NAMALWA (cell line): Measurements from ENCODE around the gene TTC28.

Source experiments
- DNase-seq: peaks from one replicate; pipeline ENCODE4 v3.0.0-alpha.2; 2015; ENCODE audit warnings: low spot score

The TTC28 gene

DNA sequence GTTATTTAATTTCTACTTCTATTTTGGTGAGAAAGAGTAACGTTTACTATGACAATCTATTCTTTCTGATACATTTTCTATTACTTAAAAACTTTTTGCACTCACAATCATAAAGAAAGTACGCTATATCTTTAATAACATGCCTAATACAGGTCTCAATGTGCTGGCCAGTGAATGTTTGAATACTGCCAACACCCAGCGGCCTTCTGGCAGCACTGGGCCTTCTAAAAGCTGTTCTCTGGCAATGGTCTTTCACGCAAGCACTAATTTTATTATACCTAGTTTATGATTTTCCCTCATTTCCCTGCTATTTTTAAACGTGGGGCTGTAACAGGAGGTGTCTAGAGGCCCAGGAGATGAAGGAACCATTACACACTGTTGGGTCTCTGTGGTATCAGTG lies 410.8 kb downstream of the TTC28 start:
- DNase-seq: no peak

DNA sequence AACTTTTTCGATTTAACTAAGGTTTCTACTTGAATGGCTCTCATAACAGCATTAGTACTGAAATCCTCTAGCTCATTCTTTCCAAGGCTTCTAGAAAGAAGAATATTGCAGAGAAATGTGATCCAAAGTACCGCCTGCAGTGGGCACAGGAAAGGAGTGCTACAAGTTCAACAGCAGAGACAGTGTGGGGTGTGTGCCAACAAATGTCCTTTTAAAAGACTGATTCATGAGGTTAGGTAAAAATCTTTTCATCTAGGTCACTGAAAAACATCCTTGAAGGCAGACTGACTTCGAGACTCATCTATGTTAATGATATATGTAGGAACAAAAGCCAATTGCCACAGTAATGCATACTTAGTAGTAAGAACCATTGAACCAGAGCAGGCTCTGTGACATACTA lies 411.5 kb downstream of the TTC28 start:
- DNase-seq: no peak

DNA sequence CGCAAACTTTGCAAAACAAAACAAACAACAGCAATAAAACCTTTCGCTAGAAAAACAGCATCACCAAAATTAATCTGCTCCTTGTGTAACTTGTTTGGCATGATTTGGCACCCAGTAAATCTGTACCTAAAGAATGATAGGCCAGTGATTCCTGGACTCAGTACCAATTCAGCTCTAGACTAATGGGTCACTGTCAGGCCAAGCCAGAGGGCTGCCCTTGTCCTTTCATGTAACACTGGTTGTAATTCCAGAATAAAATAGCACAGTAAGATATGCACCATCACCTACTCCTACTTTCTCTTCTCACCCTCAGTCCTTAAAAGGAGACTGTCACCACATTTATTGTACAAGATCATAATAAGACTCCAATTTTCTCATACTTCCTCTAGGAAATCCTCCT lies 419.0 kb downstream of the TTC28 start:
- no peak for DNase-seq

DNA sequence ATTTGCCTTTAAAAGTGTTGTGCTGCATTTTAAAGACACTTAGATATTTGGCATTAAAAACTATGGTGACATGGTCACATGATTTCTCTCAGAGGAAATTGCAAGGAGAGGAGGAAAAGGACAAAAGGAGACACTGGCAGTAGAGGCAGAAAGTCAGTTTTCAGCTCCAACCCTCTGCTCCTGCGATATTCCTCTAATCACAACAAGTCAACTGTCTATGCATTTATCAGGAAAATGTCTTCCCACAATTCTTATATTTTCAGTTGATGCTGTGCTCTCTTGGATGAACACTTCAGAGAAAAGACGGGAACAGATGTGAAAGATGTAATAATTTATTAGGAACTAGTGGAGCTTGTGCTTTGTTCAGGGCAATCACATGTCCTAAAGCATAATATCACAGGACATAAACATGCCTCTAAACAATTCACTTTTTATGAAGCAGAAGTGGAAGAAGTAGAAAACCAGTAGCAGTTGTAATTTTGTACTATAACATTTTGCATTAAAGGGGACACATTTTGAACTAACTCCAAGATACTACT lies 419.8 kb downstream of the TTC28 start:
- no peak for DNase-seq

DNA sequence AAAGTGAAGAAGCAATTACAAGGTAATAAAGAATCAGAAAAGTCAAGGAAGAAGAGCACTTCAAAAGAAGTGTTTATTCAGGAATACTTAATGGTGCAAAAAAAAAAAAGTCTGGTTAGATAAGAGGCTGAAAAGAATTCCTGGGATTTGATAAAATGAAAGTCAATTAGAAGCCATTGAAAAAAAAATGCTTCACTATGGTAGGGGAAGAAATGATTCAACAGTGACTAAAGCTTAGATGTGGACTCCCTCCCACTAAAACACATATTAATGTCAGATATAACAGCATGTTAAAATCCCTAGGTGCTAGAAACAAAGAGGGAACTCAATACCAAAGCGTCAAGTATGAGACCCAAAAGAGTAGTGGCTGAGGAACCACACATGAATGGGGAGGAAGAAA lies 425.2 kb downstream of the TTC28 start:
- no peak for DNase-seq

DNA sequence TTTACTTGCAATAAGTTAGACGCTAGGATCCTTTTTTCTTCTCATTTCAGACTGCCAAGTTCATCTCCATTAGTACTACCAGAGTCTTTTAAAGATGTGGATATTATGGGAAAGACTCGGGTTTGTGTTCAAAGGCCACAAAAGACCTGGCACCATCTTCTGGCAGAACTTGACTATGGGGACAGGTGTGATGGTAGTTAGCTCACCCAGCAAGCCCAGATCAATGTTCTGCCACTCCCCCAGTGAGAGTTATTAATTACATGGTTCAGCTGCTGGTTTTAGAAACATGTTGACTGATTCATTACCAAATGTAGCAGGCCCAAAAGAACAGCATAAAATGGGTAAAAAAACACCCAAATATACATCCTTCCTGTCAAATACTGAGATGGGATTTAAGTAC lies 427.1 kb downstream of the TTC28 start:
- no peak for DNase-seq

DNA sequence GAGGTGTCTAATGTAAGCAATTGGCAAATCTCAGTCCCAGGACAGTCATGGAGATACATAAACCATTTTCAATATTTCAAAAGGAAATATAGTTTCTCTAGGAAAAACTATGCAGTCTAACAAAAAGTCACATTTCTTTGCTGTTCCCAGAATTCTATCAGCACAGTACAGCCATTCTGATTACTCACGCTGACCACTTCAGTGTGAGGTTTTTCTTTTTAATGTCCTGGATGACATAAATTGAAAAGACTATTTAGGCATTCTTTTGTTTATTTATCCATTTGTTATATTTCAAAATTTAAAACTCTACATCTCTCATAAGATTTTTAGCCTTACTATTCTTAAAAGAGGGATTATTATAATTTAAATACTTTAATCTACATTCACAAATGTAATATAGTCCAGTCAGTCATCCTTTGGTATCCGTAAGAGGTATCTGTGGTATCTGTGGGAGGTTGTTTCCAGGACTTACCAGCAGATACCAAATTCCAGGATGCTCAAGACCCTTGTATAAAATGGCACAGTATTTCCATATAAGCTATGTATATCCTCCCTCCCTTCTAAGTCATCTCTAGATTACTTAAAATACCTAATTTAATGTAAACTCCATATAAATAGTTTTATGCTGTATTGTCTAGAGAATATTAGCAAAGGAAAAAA lies 429.5 kb downstream of the TTC28 start:
- DNase-seq: no peak

DNA sequence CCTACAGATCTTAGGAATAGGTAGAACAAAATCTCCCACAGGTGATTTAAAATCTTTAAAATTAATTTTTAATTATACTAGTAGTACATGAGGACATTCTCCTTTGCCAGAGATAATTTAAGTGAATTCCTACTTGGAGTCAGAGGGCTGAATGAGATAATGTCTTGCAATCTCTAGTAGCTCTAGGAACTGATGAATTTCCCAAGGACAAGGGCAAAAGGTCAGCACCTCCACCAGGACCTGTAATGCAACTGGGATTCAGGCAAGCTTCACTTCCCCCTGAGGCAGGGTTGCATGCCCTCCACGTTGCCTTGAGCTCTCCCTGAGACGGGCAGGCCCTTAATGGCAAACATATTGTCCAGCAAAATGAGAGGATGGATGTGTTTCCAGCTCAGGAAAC lies 430.2 kb downstream of the TTC28 start:
- DNase-seq: no peak

DNA sequence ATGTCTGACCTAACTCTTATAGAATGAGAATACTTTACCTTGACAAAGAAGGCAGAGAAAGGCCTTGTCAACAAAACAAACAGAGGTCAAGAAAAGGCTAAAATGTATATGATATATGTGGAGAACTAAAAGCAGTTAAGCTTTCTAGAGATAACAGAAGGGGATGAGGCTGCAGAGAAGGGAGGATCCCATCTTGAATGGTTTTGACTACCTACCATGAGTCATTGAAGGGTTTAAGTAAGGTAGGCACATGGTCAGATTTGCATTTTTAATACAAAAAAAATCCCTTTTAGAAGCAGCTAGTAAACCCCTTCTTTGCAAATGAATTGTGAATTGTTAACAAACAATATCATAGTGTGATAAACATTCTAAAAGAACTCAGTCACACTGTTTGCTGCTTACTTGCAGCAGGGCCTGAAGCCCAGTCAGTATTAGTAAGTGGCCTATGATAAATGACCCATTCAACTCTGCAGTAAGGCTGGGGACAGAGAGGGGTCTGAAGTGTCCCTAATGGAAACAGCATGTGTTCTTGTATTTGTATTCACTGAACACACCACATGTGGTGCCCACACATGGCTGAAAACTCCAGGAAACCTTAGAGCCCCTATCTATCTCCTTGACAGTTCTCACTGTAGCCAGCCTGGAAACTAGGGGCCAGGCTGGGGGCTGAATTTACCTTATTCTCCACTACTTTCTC lies 431.8 kb downstream of the TTC28 start:
- DNase-seq: no peak

DNA sequence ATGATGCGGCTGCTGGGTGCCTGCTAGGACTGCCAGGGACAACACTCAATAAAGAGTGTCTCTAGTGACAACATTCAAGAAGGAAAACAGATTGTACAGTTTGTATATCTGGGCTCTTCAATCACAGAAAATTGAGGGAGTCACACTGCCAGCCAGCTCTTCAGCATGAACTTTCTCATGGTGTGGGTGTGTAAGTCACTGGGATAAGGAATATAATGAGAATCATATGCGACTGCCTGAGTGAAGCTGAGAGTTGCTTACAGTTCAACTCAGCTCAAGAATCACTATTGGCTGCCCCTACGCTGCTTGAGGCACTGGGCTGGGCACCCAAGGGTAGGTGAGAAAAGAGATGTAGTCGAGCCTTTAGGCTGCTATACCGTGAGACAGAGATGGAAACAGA lies 432.5 kb downstream of the TTC28 start:
- no peak for DNase-seq

DNA sequence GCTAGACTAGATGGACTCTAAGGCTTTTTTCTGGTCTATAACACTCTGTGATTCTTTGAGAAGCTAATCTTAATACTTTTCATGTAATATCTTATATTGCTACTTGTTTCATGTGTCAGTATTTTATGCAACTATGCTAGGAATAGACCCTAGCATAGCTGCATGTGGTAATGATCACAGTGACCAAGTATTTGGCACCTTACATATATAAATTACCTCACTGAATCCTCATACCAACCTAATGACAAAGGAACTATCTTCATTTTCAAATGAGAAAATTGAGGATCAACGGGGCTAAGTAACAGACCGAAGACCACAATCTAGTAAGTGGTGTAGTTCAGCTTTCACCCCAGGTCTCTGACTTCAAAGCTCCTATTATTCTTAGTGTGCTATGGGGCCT lies 433.2 kb downstream of the TTC28 start:
- DNase-seq: no peak

DNA sequence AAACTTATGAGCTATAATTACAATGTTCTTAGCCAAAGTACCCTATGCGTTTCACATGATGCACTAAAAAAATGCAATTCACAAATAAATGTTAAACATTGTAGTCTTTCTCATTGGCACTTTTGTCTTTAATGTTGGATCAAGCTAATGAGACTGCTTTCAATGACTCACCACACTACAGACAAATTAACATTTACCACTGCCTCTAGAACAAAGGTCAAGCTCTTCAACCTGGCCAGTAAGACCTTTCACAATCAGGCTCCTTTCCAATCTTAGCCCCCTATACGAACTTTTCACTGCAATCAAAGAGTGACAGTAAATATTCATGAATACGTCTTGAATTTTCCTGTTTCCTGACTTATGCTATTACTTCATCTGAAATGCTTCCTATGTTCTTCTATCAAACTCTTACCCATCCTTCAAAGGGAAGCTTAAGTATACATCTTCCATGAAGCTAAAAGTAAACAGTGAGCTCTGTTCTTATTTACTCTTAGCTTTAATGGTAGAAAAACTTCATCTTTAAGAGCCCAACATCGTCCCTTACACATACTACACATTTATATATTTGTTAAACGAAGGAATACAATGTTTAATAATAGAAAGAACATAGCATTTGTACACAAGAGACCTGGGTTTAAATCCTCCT lies 433.9 kb downstream of the TTC28 start:
- DNase-seq: no peak

DNA sequence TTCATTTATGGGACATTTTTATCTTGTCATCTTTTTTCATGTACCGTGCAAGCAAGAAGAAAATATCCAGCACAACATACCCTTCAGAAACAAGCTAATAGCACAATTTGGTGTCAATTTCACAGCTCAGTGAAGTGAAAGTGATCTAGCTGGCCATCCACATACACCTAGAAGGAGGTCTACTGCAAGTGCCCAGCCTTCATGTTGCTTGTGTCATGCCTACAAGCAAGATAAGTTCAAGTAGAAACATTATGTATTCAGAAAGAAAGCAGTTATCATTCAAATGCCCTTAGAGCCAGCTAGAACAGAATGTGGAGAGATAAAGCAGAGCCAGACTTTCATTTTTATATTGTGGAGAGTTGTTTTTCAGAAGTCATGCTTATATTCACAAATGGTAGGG lies 434.9 kb downstream of the TTC28 start:
- no peak for DNase-seq

DNA sequence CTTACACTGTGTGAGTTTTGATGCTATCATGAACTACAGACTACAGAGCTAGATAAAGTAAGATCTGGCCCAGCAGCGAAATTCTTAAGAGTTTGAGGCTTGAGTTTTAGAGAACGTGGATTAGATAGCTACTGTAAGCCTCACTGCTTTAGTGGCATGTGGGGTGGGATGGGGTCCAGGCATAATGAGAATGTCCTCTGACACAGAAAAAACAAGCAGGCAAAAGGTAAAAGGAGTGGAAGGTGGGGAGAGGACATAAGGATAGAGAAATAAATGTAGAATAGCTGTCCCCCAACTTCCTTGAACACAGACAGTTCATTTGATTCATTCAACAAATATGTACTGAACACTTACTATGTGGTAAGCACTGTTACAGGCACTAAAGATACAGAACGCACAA lies 436.1 kb downstream of the TTC28 start:
- no peak for DNase-seq

DNA sequence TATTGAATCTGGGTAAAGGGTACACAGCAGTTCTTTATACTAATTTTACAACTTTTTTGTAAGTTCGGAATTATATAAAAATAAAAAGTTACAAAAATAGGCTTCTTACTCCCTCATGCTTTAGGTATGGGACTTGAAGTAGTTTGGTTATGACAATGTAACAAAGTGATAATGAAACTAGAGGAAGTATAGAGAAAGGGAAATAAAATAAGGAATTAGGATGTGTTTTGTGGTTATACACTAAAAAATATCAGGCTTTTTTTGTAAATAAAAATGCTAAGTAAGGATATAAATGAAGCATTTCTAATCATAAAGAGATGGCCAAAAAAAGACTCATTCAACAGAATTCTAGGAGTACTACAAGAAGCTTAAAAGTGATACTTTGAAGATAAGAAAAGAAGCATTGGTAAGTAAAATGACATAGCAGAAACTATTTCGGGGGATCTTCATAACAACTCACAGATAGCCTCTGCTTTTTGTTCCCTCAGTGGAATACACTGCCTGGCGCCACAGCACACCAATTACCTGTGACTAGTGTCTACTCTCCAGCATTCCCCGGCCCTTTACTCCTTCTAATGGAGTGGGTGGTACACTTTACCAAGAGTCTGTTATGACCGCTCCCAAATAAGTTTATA lies 437.9 kb downstream of the TTC28 start:
- no peak for DNase-seq

DNA sequence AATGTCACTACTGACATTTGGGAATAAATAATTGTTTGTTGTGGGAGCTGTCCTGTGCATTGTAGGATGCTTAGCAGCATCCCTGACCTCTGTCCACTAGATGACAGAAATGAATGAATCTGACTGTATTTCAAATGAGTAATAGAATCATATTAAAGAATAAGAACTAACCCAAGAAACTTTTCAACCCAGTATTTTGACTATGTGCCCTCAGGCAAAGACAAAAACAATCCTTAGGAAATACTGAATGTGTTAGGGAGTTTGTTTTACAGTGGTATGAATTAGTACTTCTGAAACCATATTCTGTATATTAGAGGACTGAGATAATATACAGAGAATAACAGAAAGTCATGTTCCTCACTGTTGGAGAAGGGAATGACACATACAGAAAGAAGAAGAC lies 439.7 kb downstream of the TTC28 start:
- DNase-seq: no peak

DNA sequence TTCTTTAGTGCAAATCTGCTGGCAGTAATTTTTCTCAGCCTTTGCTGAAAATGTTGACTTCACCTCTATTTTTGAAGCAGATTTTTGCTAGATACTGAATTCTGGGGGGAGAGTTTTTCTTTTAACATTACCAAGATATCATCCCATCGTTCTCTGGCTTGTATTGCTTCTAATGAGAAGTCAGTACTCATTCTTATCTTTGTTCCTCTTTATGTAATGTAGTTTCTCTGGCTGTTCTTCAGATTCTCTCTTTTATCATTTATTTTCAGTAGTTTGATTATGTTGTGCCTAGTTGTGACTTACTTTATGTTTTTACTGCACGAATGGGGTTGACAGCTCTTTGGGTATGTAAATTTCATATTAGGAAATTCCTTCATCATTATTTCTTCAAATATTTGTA lies 441.9 kb downstream of the TTC28 start:
- DNase-seq: no peak

DNA sequence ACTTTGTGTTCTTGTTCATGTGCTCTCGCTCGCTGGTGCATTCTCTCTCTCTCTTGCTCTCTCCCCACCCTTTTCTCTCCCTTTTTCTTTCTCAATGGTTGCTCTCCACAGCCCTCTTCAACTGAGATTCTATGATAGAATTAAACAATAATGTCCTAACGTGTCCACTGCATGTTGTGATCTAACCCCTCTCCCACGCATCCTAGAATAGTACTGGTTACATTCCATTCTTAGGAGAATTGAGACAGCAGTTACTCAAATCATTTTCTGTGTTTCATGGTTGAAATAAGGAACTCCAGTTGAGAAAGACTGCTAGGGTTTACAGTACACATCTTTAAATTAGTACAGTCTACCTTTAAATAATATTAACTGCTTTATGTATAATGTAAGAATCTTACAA lies 442.5 kb downstream of the TTC28 start:
- DNase-seq: no peak

DNA sequence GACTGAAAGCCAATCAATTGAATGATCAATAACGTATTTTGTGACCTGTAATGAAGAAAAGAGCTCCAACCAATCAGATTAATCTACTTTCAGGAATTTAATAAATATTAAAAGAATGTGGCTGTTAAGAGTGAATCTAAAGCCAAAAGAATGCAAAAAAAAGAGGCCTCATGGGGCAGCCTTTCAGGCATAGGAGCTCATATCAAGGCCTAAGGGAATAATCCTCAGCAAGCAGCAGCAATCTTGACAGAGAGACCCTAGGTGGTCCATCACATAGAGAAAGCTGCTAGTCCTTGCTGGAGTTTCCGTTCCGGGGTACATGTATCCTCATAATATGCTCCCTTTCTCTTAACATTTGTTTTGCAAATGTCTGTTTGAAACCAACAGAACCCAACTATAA lies 447.4 kb downstream of the TTC28 start:
- DNase-seq: no peak

DNA sequence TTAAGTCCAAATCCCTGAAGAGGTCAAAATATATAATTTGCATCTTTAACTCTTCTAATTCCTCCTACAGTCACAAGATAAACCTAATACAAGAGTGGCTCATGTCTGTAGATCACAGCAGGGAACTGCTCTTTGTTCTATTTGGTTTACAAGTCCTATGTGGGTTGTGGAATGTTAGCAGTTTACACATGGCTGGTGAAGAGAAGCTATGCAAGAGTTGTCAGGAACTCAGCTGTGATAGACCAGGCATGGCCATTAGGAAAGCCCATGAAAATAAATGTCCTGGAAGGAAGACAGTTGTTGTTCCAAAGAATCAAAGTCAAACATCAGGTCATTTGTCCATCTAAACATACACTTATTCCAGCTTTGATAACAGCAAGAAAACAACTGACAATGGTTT lies 448.2 kb downstream of the TTC28 start:
- no peak for DNase-seq

DNA sequence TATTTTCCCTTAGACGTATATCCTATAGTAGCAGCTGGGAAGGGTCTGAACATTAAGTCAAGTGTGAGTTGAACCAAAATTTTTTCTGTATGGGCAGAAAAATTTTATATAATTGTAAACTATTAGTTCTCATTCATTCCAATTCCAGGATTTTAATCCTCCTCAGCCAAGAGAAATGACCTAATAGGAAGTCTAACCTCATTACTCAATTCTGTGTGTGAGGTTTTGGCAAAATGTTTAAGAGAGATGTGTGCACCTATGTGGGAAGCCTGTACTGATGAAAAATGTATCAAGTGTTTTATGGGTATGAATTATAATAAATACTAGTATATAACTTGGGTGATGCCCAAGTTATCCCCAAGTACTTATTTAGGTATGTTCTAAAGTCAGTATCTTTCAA lies 449.0 kb downstream of the TTC28 start:
- no peak for DNase-seq

DNA sequence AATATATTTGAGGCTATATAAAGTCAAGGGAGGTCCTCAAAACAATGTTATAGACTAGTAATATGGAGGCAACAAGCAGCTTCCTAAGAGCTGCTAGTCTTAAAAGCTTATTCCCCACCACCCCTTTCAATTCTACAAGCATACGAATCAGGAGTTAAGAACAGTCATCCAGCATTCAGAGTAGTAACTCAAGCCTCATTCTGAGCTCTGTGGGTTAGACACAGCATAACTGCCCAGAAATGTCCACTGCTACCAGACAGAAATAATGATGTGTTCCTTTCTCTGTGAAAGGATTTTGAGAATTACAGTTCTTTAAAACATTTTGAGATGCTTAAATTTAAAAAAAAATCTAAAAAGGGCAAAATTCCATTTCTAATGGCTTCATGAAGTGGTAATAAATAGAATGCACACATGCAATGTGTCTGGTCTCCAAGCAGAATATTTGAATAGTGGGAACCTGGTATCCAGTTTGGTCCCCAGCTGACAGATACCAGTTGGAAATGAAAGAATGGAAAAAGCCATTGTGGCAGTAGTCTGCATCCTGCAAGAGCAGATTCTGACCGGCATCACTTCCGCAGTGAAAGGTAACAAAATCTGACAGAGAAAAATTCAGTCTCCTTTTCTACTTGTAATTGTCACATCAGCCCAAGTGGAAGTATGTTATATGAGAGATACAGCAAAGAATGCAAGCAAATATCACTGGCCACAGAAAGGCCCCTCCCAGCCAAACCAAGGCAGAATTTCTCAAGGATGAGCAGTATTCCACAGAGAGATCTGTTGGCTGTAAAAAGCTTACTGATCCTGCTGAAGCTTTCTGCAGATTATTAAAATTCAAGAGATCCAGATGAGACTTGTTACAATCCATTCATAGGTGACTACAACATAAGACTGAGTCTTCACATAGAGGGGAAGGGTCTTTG lies 449.8 kb downstream of the TTC28 start:
- DNase-seq: no peak
